Measurements from ENCODE around the gene TOR2A. TPM values are rescaled to one million over a fixed set of nuclear protein-coding genes. Genes with fewer than 3 reads are reported as not detected.
"Not testable (repeated sequence)": the region's sequence is repeated elsewhere in the genome, so short reads cannot be mapped to it uniquely, and the experiment has no call there.

Gene TOR2A
- total RNA-seq, 1 donor from 2014 or later: 18.6 TPM

GRCh38 chr9:127769929-127770582 lies 35.0 kb upstream of the TOR2A start:
- intact Hi-C loops (cut with micrococcal nuclease): loop anchor here (2.0 to 10.0 kb wide), 8 partner anchors 135 to 1255 kb away; partner anchors contain the start of genes EEIG1, LRSAM1, NAIF1 and RPL12

GRCh38 chr9:127769101-127769500 lies 34.0 kb upstream of the TOR2A start:
- intact Hi-C loops (cut with micrococcal nuclease): no loop called here

- intact Hi-C loops (cut with micrococcal nuclease): no loop called here
Observed at GRCh38 chr9:127768698-127769097, 33.6 kb upstream of the TOR2A start.

GRCh38 chr9:127767909-127768331 lies 32.8 kb upstream of the TOR2A start:
- intact Hi-C loops (cut with micrococcal nuclease): no loop called here

- intact Hi-C loops (cut with micrococcal nuclease): no loop called here
Observed at GRCh38 chr9:127767410-127767809, 32.3 kb upstream of the TOR2A start.

- intact Hi-C loops (cut with micrococcal nuclease): no loop called here
Observed at GRCh38 chr9:127765418-127765817, 30.3 kb upstream of the TOR2A start.

- intact Hi-C loops (cut with micrococcal nuclease): no loop called here
Observed at GRCh38 chr9:127763918-127764384, 28.9 kb upstream of the TOR2A start.

GRCh38 chr9:127762111-127762676 lies 27.1 kb upstream of the TOR2A start:
- intact Hi-C loops (cut with micrococcal nuclease): no loop called here

GRCh38 chr9:127761491-127761956 lies 26.4 kb upstream of the TOR2A start:
- intact Hi-C loops (cut with micrococcal nuclease): no loop called here

- intact Hi-C loops (cut with micrococcal nuclease): no loop called here
Observed at GRCh38 chr9:127761061-127761460, 26.0 kb upstream of the TOR2A start.

- intact Hi-C loops (cut with micrococcal nuclease): no loop called here
Observed at GRCh38 chr9:127758843-127759242, 23.7 kb upstream of the TOR2A start.

- intact Hi-C loops (cut with micrococcal nuclease): not testable (repeated sequence)
Observed at GRCh38 chr9:127756776-127757175, 21.7 kb upstream of the TOR2A start.

GRCh38 chr9:127756233-127756632 lies 21.1 kb upstream of the TOR2A start:
- intact Hi-C loops (cut with micrococcal nuclease): no loop called here

GRCh38 chr9:127755061-127756060 lies 20.3 kb upstream of the TOR2A start:
- intact Hi-C loops (cut with micrococcal nuclease): no loop called here

- intact Hi-C loops (cut with micrococcal nuclease): no loop called here
Observed at GRCh38 chr9:127754099-127755060, 19.3 kb upstream of the TOR2A start.

- intact Hi-C loops (cut with micrococcal nuclease): no loop called here
Observed at GRCh38 chr9:127753622-127754021, 18.5 kb upstream of the TOR2A start.

- intact Hi-C loops (cut with micrococcal nuclease): no loop called here
Observed at GRCh38 chr9:127753148-127753547, 18.1 kb upstream of the TOR2A start.

GRCh38 chr9:127751269-127752054 lies 16.4 kb upstream of the TOR2A start:
- intact Hi-C loops (cut with micrococcal nuclease): no loop called here

- intact Hi-C loops (cut with micrococcal nuclease): no loop called here
Observed at GRCh38 chr9:127749090-127749787, 14.1 kb upstream of the TOR2A start.
